GM19328 (cell line): ENCODE measurements around the gene EIF4H.
A peak's percentile ranks its signal among the peaks of the same experiment; 100 is the strongest.
"Not testable (repeated sequence)": the region's sequence is repeated elsewhere in the genome, so short reads cannot be mapped to it uniquely, and the experiment has no call there.

Source experiments
- ATAC-seq: cut with Tn5 transposase; IDR thresholded peaks from one replicate; pipeline ENCODE4 v1.9.1; 2021; ENCODE audit warnings: mild to moderate bottlenecking, moderate library complexity; ENCODE audit not compliant: unreplicated experiment

The EIF4H gene

DNA sequence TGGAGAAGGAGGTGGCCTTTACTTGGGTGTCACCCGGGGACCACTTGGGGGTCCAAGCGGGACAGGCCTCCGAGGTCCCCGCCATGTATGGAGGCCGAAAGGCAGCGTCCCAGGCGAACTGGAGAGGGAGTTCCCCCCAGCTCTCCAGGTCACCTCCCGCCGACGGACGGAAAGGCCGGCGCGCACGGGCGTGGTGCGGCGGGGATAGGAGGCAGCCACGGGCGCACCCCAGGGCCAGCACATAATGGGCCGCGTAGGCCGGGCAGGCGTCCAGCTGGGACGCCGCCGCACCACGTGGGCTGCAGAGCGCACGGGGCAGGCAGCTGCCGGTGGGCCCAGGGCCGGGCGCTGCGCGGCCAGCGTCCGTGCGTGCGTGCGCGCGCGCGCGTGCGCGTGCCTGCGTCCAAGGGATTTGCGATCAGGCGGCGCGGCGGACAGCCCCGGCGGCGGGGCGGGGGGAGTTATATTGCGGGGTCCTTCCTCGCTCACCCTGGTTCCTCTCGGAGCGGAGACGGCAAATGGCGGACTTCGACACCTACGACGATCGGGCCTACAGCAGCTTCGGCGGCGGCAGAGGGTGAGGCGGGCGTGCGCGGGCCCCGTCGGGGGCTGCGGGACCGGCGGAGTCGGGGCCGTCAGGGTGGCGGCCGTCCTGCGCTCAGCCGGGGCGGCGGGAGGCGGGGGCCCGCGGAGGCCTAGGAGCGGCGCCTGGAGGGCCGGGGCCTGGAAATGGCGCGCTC lies at the start of gene EIF4H:
Gene EIF4H (plus strand): TSS at position 491 of the 740 bp plus-strand sequence. CDS start 28 bp downstream, at position 519.
- ATAC-seq, result peak; percentile 71

DNA sequence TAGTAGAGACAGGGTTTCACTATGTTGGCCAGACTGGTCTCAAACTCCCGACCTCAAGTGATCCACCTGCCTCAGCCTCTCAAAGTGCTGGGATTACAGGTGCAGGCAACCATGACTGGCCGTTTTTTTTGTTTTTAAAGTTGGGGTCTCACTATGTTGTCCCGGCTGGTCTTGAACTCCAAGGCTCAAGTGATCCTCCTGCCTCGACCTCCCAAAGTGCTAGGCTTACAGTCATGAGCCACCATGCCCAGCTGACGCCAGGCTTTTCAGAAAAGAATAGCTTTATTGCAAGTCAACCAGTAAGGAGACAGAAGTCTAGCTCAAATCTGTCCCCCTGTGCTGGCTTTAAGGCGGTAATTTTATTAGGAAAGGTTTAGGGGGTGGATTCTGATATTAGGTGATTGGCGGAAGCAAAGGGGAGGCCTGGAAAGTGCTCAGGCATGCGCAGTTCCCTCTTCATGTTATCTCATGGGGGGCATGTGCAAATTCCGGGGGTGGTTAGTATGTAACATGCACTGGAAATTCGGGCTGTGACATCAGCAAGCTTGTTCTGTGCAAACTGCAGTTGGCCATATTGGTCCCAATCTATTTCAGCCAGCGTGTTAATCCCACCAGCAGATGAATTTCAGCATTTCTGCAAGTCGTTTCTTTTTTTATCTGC lies 47.8 kb upstream of the EIF4H start:
- ATAC-seq, result no peak

- ATAC-seq, result no peak
Measured at GRCh38 chr7:74129887-74130286, 44.3 kb upstream of the EIF4H start.

GRCh38 chr7:74130518-74130917 lies 43.6 kb upstream of the EIF4H start:
- no peak for ATAC-seq

GRCh38 chr7:74134117-74134620 lies 40.0 kb upstream of the EIF4H start:
- ATAC-seq, result no peak

- ATAC-seq, result no peak
Measured at GRCh38 chr7:74138334-74138867, 35.8 kb upstream of the EIF4H start.

DNA sequence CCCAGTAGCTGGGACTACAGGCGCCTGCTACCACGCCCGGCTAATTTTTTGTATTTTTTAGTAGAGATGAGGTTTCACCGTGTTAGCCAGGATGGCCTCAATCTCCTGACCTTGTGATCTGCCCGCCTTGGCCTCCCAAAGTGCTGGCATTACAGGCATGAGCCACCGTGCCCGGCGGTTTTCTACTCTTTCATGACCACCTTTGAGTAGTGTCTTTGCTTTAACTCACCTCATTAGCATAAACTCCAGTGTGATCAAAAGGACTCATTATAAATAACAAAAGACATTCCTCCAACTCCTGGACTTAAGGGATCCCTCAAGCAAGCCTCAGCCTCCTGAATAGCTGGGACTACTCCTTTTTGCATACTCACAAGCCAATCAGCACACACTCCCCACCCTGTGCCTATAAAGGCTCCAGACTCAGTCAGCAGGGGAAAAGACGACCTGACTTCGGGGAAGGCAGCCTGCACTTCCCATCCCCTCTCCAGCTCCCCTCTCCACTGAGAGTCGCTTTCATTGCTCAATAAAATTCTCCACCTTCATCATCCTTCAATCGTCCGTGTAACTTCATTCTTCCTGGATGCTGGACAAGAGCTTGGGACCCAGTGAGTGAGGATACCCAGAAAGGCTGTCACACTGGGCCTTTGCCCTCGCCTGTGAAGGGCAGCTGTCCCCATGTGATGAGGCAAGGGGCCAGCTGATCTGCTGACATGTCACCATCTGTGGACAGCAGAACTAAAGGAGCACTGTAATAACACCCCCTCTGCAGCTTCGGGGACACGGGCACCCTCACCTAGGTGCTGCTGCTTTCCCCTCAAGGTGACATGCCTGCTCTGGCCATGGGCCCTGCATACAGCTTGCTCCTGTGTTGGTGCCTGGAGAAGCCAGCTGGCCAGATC lies 35.0 kb upstream of the EIF4H start:
- no peak for ATAC-seq

GRCh38 chr7:74141705-74142104 lies 32.5 kb upstream of the EIF4H start:
- no peak for ATAC-seq

GRCh38 chr7:74143383-74143782 lies 30.8 kb upstream of the EIF4H start:
- no peak for ATAC-seq

DNA sequence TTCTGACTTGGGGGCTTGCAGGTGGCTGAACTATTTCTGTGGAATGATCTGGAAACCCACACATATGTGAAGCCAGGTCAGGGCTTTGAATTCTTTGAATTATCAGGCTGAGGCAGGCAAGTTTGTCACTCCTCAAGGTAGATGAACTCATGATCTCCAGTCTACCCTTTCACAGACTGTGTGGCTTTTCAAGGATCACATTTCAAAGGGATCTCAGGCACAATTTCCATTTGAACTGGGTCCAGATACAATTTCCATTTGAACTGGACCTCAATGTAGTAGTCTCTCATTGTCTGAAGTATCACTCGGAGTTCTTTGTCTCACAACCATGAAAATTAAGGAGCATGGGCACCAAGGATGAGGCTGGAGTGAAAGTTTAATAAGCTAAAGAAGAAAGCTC lies 25.7 kb upstream of the EIF4H start:
- ATAC-seq, result no peak

- ATAC-seq, result no peak
Measured at GRCh38 chr7:74149071-74149470, 25.1 kb upstream of the EIF4H start.

DNA sequence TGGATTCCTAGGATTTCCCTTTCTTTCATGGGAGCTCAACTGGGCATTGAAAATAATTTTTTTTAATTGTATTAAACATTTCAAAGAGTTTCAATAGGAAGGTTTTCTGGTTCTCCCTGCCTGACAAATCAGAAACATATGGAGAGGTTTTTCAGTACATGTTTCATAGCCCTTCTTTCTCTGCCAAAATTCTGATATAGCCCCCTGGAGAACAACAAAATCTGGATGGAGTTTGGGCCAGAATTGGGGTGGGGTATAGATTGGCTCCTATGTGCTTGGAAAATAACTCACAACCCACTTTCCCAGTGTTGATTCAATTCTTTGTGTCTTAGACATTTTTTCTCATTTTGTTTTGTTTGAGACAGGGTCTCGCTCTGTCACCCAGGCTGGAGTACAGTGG lies 24.6 kb upstream of the EIF4H start:
- no peak for ATAC-seq

DNA sequence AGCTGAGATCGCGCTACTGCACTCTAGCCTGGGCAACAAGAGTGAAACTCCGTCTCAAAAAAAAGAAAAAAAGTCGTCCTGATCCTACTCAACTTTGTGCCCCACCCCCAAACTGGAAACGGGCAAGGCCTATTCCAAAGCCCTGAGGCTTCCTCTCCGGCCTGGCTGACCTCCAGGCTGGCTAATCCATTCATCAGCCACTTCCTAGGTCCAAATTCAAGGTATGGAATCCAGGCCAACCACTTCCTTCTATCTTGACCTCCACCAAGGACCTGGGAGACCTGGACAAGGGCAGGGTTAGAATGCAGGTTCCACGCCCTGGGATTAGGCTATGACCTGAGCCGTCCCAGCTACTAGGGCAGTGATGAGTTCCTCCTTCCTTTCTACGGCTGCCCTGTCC lies 20.4 kb upstream of the EIF4H start:
- ATAC-seq, result no peak

GRCh38 chr7:74155810-74156395 lies 18.3 kb upstream of the EIF4H start:
- no peak for ATAC-seq

- ATAC-seq, result no peak
Measured at GRCh38 chr7:74157605-74158004, 16.6 kb upstream of the EIF4H start.

DNA sequence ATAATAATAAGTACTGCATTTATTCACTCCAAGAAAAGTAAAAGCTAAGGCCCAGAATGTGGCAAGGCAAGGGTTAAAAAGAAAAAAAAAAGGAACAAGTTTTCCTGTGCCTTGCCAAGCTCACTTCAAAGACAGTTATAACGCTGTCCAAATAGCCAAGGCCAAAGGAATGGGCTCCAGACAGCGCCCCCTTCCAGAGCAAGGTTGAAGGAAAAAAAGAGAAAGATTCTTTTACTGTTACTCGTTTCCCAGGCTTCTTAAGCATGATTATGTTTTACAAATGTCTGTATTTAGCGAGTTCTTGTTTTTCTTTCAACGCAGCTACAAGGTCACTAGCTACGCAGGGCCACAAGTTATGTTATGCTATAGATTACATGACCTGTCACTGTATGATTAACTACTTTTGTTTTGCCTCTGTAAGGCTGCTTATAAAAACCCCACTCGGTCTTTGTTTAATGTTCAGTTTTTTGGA lies 9.1 kb upstream of the EIF4H start:
- no peak for ATAC-seq

DNA sequence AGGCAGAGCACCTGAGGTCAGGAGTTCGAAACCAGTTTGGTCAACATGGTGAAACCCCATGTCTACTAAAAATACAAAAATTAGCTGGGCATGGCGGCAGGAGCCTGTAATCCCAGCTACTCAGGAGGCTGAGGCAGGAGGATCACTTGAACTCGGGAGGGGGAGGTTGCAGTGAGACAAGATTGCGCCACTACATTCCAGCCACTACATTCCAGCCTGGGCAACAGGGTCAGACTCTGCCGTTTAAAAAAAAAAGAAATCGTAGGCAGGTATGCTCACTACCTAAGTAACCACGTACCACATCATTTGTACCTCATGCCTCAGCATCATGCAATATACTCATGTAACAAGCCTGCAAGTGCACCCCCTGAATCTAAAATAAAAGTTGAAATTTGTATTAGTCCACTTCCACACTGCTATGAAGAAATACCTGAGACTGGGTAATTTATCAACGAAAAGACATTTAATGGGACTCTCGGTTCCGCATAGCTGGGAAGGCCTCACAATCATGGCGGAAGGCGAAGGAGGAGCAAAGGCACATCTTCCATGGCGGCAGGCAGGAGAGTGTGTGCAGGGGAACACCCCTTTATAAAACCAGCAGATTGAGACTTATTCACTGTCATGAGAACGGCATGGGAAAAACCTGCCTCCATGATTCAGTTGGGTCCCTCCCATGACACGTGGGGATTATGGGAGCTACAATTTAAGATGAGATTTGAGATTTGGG lies 8.1 kb upstream of the EIF4H start:
- ATAC-seq, result no peak

DNA sequence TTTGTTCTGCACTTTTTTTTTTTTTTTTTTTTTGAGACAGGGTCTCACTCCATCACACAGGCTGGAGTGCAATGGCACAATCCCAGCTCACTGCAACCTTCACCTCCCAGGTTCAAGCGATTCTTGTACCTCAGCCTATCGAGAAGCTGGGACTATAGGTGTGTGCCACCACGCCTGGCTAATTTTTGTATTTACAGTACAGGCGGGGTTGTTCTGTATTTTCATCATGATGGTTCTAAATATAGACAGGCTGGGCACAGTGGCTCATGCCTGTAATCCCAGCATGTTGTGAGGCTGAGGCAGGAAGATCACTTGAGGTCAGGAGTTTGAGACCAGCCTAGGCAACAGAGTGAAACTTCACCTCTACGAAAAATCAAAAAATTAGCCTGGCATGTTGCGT lies 6.8 kb upstream of the EIF4H start:
- not testable (repeated sequence) for ATAC-seq

GRCh38 chr7:74173074-74173473 lies 1.1 kb upstream of the EIF4H start:
- ATAC-seq, result no peak

DNA sequence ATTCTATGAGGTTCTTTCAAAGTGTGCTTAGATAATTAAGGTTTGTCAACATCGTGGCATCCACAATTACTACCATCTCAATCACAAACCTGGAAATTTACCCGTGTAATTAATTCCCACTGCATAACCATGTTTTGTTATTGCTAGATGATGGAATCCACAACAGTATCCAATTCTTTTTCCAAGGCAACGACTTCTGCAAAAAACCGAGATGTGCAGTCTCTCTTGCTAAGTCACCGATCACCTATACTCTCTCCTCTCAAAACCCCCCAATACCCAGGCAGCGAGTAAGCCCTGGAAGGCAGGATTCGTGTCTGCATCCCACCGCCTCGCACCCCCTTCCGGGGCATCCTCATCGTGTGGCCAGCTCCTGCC lies 678 bp upstream of the EIF4H start:
- ATAC-seq, result peak; percentile 10
